Thyroid gland (tissue), 4 donors: ENCODE measurements around the gene SORD.
"Not testable (repeated sequence)": the region's sequence is repeated elsewhere in the genome, so short reads cannot be mapped to it uniquely, and the experiment has no call there.

Experiments
- POLR2A ChIP-seq, 2 donors: fragments of 450-650 bp; IDR thresholded peaks; one replicate each; pipeline ENCODE4 v1.6.1; 2017; ENCODE audit warnings: antibody characterized with exemption in 2 of 2, mild to moderate bottlenecking in 2 of 2, moderate library complexity in 1 of 2
- TF ChIP-seq, protein P1 (sequence below), 6 experiments: fragments of 200-600 bp in 3 of 6; fragments of 450-650 bp in 3 of 6; sonication (generic) in 3 of 6; IDR thresholded peaks; one replicate each; pipeline ENCODE4 v1.5.1; 2016 to 2019; ENCODE audit warnings: antibody characterized with exemption in 6 of 6, mild to moderate bottlenecking in 2 of 6, inconsistent platforms in 1 of 6, moderate library complexity in 1 of 6

GRCh38 chr15:45034600-45035375 lies 11.8 kb downstream of the SORD start:
- TF ChIP-seq, protein P1, sequence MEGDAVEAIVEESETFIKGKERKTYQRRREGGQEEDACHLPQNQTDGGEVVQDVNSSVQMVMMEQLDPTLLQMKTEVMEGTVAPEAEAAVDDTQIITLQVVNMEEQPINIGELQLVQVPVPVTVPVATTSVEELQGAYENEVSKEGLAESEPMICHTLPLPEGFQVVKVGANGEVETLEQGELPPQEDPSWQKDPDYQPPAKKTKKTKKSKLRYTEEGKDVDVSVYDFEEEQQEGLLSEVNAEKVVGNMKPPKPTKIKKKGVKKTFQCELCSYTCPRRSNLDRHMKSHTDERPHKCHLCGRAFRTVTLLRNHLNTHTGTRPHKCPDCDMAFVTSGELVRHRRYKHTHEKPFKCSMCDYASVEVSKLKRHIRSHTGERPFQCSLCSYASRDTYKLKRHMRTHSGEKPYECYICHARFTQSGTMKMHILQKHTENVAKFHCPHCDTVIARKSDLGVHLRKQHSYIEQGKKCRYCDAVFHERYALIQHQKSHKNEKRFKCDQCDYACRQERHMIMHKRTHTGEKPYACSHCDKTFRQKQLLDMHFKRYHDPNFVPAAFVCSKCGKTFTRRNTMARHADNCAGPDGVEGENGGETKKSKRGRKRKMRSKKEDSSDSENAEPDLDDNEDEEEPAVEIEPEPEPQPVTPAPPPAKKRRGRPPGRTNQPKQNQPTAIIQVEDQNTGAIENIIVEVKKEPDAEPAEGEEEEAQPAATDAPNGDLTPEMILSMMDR (IDR thresholded peaks at IDR 0.05), result not testable (repeated sequence)
- TF ChIP-seq POLR2A (IDR thresholded peaks at IDR 0.05), result not testable (repeated sequence)
